IMR-90 (cell line): ENCODE data around the gene DDX24. TPM values are rescaled to one million over a fixed set of nuclear protein-coding genes. Genes with fewer than 3 reads are reported as not detected.

Experiments used
- ATAC-seq: fragments of 200-7000 bp; cut with Tn5 transposase; 2 replicates; pipeline ENCODE4 v1.9.1; 2020; ENCODE audit warnings: low read depth, mild to moderate bottlenecking, moderate library complexity
- BruUV-seq: library from RNA; stranded (reverse); fragments of 400-500 nt; replicated peaks from 2 replicates; lab custom pipeline; 2021; lab: Mats Ljungman, UMichigan
- CTCF ChIA-PET: fragments of 300-600 bp; formaldehyde crosslinking; extraction: SDS; loops from one replicate; lab custom pipeline; 2021; ENCODE audit warnings: antibody characterized with exemption; lab: Yijun Ruan, JAX
- POLR2A ChIA-PET: fragments of 300-600 bp; sonication (Branson Sonifier 250); formaldehyde crosslinking; loops from one replicate; lab custom pipeline; 2022; ENCODE audit warnings: antibody characterized with exemption; ENCODE audit not compliant: unreplicated experiment; lab: Charles Lee
- DNase-seq: peaks from one replicate; pipeline ENCODE4 v3.0.0; 2013
- H2AFZ ChIP-seq: replicated peaks from 2 replicates; pipeline ENCODE3; 2013; ENCODE audit warnings: low read length, mild to moderate bottlenecking; ENCODE audit not compliant: poor library complexity
- H2AK5ac ChIP-seq: 2 replicates; pipeline ENCODE4 v1.6.1; 2013; ENCODE audit warnings: low read depth, low read length, inconsistent platforms
- H2AK9ac ChIP-seq: replicated peaks from 2 replicates; pipeline ENCODE3; 2013; ENCODE audit warnings: mild to moderate bottlenecking, low read depth, low read length, moderate library complexity; ENCODE audit not compliant: poor library complexity
- H2BK120ac ChIP-seq: 2 replicates; pipeline ENCODE4 v1.6.1; 2013; ENCODE audit warnings: low read depth, low read length, inconsistent platforms
- H2BK15ac ChIP-seq: 3 replicates; pipeline ENCODE4 v1.6.1; 2013; ENCODE audit warnings: low read depth, low read length, inconsistent platforms
- H2BK20ac ChIP-seq: 2 replicates; pipeline ENCODE4 v1.6.1; 2013; ENCODE audit warnings: low read depth, mild to moderate bottlenecking, inconsistent platforms, low read length, moderate library complexity
- H2BK5ac ChIP-seq: 2 replicates; pipeline ENCODE4 v1.6.1; 2013; ENCODE audit warnings: mild to moderate bottlenecking, low read depth, low read length, inconsistent platforms; ENCODE audit not compliant: poor library complexity, severe bottlenecking
- H3K14ac ChIP-seq: replicated peaks from 2 replicates; pipeline ENCODE4 v1.6.1; 2013; ENCODE audit warnings: low read depth, low read length, inconsistent platforms
- H3K18ac ChIP-seq: 2 replicates; pipeline ENCODE4 v1.6.1; 2013; ENCODE audit warnings: low read depth, low read length, control low read depth
- H3K23ac ChIP-seq: 2 replicates; pipeline ENCODE4 v1.6.1; 2013; ENCODE audit warnings: low read depth, low read length, inconsistent platforms
- H3K27ac ChIP-seq: 2 replicates; pipeline ENCODE4 v1.5.1; 2013; ENCODE audit warnings: mild to moderate bottlenecking, control low read depth, low read length; ENCODE audit not compliant: insufficient read depth
- H3K27me3 ChIP-seq: 2 replicates; pipeline ENCODE4 v1.6.1; 2013; ENCODE audit warnings: low read length; ENCODE audit not compliant: control insufficient read depth, insufficient read depth
- H3K36me3 ChIP-seq: 2 replicates; pipeline ENCODE4 v1.6.1; 2013; ENCODE audit warnings: low read length, mixed read lengths; ENCODE audit not compliant: control insufficient read depth, insufficient read depth
- H3K4ac ChIP-seq: 2 replicates; pipeline ENCODE4 v1.6.1; 2013; ENCODE audit warnings: low read depth, low read length, inconsistent platforms
- H3K4me1 ChIP-seq: 2 replicates; pipeline ENCODE4 v1.6.1; 2013; ENCODE audit warnings: low read length, mixed read lengths; ENCODE audit not compliant: control insufficient read depth, insufficient read depth
- H3K4me2 ChIP-seq: 2 replicates; pipeline ENCODE4 v1.6.1; 2013; ENCODE audit warnings: low read depth, mild to moderate bottlenecking, control low read depth, low read length, moderate library complexity
- H3K4me3 ChIP-seq: 2 replicates; pipeline ENCODE4 v1.5.1; 2013; ENCODE audit warnings: low read depth, mild to moderate bottlenecking, control low read depth, low read length, moderate library complexity; ENCODE audit not compliant: insufficient read depth
- H3K56ac ChIP-seq: 2 replicates; pipeline ENCODE4 v1.6.1; 2013; ENCODE audit warnings: low read length, inconsistent platforms; ENCODE audit not compliant: insufficient read depth; ENCODE audit errors: extremely low read depth
- H3K79me1 ChIP-seq, 2 experiments: 2 replicates each; pipeline ENCODE4 v1.6.1; 2013; ENCODE audit warnings: low read length in 2 of 2, inconsistent platforms in 1 of 2, low read depth in 1 of 2
- H3K9ac ChIP-seq: 2 replicates; pipeline ENCODE4 v1.6.1; 2013; ENCODE audit warnings: low read depth, low read length, control low read depth
- H3K9me1 ChIP-seq: 2 replicates; pipeline ENCODE4 v1.6.1; 2013; ENCODE audit warnings: low read length, inconsistent platforms; ENCODE audit not compliant: insufficient read depth
- H3K9me3 ChIP-seq: 2 replicates; pipeline ENCODE4 v1.6.1; 2013; ENCODE audit warnings: low read length; ENCODE audit not compliant: control insufficient read depth, insufficient read depth
- H4K20me1 ChIP-seq: 2 replicates; pipeline ENCODE4 v1.6.1; 2013; ENCODE audit warnings: low read length, inconsistent platforms; ENCODE audit not compliant: insufficient read depth
- H4K5ac ChIP-seq: 2 replicates; pipeline ENCODE4 v1.6.1; 2013; ENCODE audit warnings: mild to moderate bottlenecking, low read depth, low read length, control low read depth
- H4K8ac ChIP-seq, 2 experiments: 2 replicates each; pipeline ENCODE4 v1.6.1; 2013; ENCODE audit warnings: low read depth in 2 of 2, low read length in 2 of 2, control low read depth in 1 of 2, inconsistent platforms in 1 of 2
- H4K91ac ChIP-seq: 2 replicates; pipeline ENCODE4 v1.6.1; 2013; ENCODE audit warnings: low read depth, low read length, inconsistent platforms; ENCODE audit not compliant: insufficient read depth
- BHLHE40 ChIP-seq: fragments of 150-350 bp; IDR thresholded peaks from 2 replicates; pipeline ENCODE4 v1.6.1; 2016; ENCODE audit warnings: mild to moderate bottlenecking, low read depth, low read length
- MAZ ChIP-seq: IDR thresholded peaks from 2 replicates; pipeline ENCODE4 v1.6.1; 2012; ENCODE audit warnings: low read depth, mild to moderate bottlenecking, low read length, improper control_type of control experiment, moderate library complexity, borderline replicate concordance
- POLR2A ChIP-seq: IDR thresholded peaks from 2 replicates; pipeline ENCODE4 v1.6.1; 2012; ENCODE audit warnings: mild to moderate bottlenecking, low read depth, low read length
- RCOR1 ChIP-seq: IDR thresholded peaks from 2 replicates; pipeline ENCODE4 v1.6.1; 2012; ENCODE audit warnings: mild to moderate bottlenecking, low read length, improper control_type of control experiment; ENCODE audit not compliant: insufficient replicate concordance
- RFX5 ChIP-seq: IDR thresholded peaks from 2 replicates; pipeline ENCODE4 v1.8.0; 2012; ENCODE audit warnings: low read depth, mild to moderate bottlenecking, low read length, moderate library complexity
- SMC3 ChIP-seq: fragments of 150-350 bp; IDR thresholded peaks from 2 replicates; pipeline ENCODE4 v1.6.1; 2016; ENCODE audit warnings: low read depth, mild to moderate bottlenecking, antibody characterized with exemption, low read length, moderate library complexity
- WGBS, 2 experiments: methylation state at CpG; one replicate each; pipeline versions ENCODE4 v1.1.5 to v1.1.7; 2013; ENCODE audit warnings: missing lambda C conversion rate in 2 of 2; ENCODE audit not compliant: insufficient read length in 1 of 2; ENCODE audit errors: extremely low coverage in 2 of 2; 5-methylcytosine and 5-hydroxymethylcytosine counted together
- dilution Hi-C: fragments of 300-500 bp; cut with HindIII; formaldehyde crosslinking; loops from one replicate; pipeline ENCODE4 v1.14.3; 2018; ENCODE audit warnings: low sequenced_read_pairs; ENCODE audit not compliant: unreplicated experiment
- in situ Hi-C: fragments of 300-500 bp; cut with MboI; formaldehyde crosslinking; loops from 3 replicates; pipeline ENCODE4 v1.14.3; 2019; ENCODE audit warnings: low sequenced_read_pairs, inconsistent platforms, mixed read lengths
- intact Hi-C: fragments of 100-400 bp; cut with micrococcal nuclease; formaldehyde crosslinking; loops from 2 replicates; pipeline ENCODE4 v1.10.0; 2022
- polyA plus RNA-seq, 3 experiments: library from polyadenylated mRNA; depleted of rRNA; stranded (reverse); fragments of >200 nt; gene quantifications; 2 replicates each; pipeline ENCODE4 v1.2.3, GENCODE V29; 2012; ENCODE audit warnings: low replicate concordance in 1 of 3
- total RNA-seq: library from RNA; depleted of rRNA; stranded (reverse); fragments of >200 nt; gene quantifications from 2 replicates; pipeline ENCODE4 v1.2.3, GENCODE V29; 2012
- TF ChIP-seq, protein P1 (sequence below): fragments of 150-350 bp; IDR thresholded peaks from 2 replicates; pipeline ENCODE4 v1.6.1; 2016; ENCODE audit warnings: low read depth, mild to moderate bottlenecking, low read length, moderate library complexity, borderline replicate concordance

Gene DDX24
- total and polyA plus RNA-seq, 2 of the 4 experiments (the other 2 are of a cell fraction), result 134 to 155 TPM

DNA sequence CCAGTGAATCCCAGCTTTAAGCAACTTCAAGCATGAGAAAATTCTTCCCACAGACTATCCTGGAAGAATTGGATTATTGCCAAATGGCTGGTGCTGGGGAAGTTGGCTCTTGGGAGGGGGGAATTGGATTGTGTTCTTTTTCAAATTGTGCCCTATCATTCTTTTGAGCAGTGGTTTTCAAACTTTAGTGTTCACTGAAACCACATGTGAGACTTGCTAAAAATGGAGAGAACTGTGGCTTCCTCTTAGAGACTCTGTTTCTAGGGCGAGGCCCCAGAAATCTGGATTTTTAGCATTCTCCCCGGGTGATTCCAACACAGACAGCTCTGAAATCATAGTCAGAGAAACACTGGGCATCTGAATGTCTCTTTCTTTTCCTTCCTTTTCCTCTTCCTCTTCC is 69.2 kb downstream of the DDX24 start:
- H4K8ac ChIP-seq, result no peak overlapping the region
- H3K4me1 ChIP-seq, result no peaks in the 10 kb centered on the region
- H3K23ac ChIP-seq, result no peak overlapping the region
- H3K9me3 ChIP-seq, result no peaks in the 10 kb centered on the region
- H2AFZ ChIP-seq, result no peak overlapping the region
- no peak overlapping the region for H3K4ac ChIP-seq
- H2AK5ac ChIP-seq, result no peak overlapping the region
- no peak for DNase-seq
- no TSS peak for BruUV-seq
- no peak overlapping the region for H4K91ac ChIP-seq
- dilution Hi-C loops (no loop called here), intact Hi-C loops (no loop called here), in situ Hi-C loops (no loop called here)
- ATAC-seq, result no peak
- H2BK15ac ChIP-seq, result no peak overlapping the region
- no peak overlapping the region for H2BK5ac ChIP-seq
- no peak overlapping the region for H3K4me2 ChIP-seq
- H3K36me3 ChIP-seq, result no peaks in the 10 kb centered on the region
- no peaks in the 10 kb centered on the region for H3K9me1 ChIP-seq
- H2BK120ac ChIP-seq, result no peak overlapping the region
- H4K5ac ChIP-seq, result no peak overlapping the region
- no peak overlapping the region for H3K27ac ChIP-seq
- ChIA-PET CTCF (no interaction called here), POLR2A (interaction anchor here (1.0 kb wide), 1 partner anchor 118 kb away, joined by 12 read pairs; the partner anchor contains the start of gene IFI27L2)
- 80% methylated on average over 1 of the region's 2 CpGs; no CpG with 5 or more reads in 1 of the 2 experiments for WGBS, 2 experiments
- H4K20me1 ChIP-seq, result no peaks in the 10 kb centered on the region
- no peak overlapping the region for H3K9ac ChIP-seq
- no peak overlapping the region for H3K14ac ChIP-seq
- H2AK9ac ChIP-seq, result no peak overlapping the region
- TF ChIP-seq RCOR1 (no peak), RFX5 (no peak), POLR2A (no peak), SMC3 (no peak), BHLHE40 (no peak), MAZ (no peak)
- TF ChIP-seq, protein P1, sequence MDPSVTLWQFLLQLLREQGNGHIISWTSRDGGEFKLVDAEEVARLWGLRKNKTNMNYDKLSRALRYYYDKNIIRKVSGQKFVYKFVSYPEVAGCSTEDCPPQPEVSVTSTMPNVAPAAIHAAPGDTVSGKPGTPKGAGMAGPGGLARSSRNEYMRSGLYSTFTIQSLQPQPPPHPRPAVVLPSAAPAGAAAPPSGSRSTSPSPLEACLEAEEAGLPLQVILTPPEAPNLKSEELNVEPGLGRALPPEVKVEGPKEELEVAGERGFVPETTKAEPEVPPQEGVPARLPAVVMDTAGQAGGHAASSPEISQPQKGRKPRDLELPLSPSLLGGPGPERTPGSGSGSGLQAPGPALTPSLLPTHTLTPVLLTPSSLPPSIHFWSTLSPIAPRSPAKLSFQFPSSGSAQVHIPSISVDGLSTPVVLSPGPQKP, result no peak
- no peak overlapping the region for H2BK20ac ChIP-seq
- no peaks in the 10 kb centered on the region for H3K79me1 ChIP-seq
- no peak overlapping the region for H3K4me3 ChIP-seq
- no peak overlapping the region for H3K56ac ChIP-seq
- no peak overlapping the region for H3K18ac ChIP-seq
- peaks cover 41% of the 10 kb centered on the region; the same call in 1 of the 2 replicates for H3K27me3 ChIP-seq
